ENCODE results near the gene TBC1D12. TPM values are rescaled to one million over a fixed set of nuclear protein-coding genes. Genes with fewer than 3 reads are reported as not detected.

TBC1D12 gene
- total RNA-seq, 1 experiment from 2014 or later, result 3.9 TPM

DNA sequence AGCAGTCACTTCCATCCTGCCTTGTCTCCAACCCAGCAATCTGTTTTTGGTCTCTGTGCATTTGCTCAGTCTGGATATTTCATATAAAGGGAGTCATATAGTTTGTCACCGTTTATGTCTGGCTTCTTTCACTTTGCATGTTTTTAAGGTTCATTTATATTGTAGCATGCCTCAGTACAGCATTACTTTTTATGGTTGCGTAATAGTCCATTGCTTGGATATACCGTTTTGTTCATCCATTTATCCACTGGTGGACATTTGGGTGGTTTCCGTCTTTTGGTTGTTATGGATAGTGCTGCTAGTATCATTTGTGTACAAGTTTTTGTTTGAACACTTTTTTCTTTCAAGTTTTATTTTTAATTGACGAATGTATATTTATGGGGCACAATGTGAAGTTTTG is 18.2 kb downstream of the TBC1D12 start:
- no peaks in the 10 kb centered on the region for H3K27me3 ChIP-seq (ENCODE audit: insufficient read depth, low read depth)
- H4K20me1 ChIP-seq (ENCODE audit: insufficient read depth), result no peaks in the 10 kb centered on the region
- intact Hi-C loops (cut with micrococcal nuclease; ENCODE audit: unreplicated experiment), result no loop called here
- DNase-seq, result no peak
- no peak overlapping the region for H2AFZ ChIP-seq
- no peaks in the 10 kb centered on the region for H3F3A ChIP-seq (ENCODE audit: insufficient read depth, low read depth)
- no peaks in the 10 kb centered on the region for H3K79me2 ChIP-seq (ENCODE audit: low read depth)
- no peak overlapping the region for H3K27ac ChIP-seq
- H3K4me2 ChIP-seq, result no peak overlapping the region
- TF ChIP-seq CTCF (conservative IDR thresholded peaks at IDR 0.05), result no peak
- no peak for TF ChIP-seq EZH2 (IDR thresholded peaks at IDR 0.05; ENCODE audit: low read depth)
- BruUV-seq (replicated peaks), result no TSS peak
- ChIA-PET POLR2A (ENCODE audit: unreplicated experiment) (no interaction called here), CTCF (no interaction called here)
- no peak overlapping the region for H3K4me3 ChIP-seq
- H3K9me2 ChIP-seq (ENCODE audit: insufficient read depth), result no peaks in the 10 kb centered on the region
- H3K4me1 ChIP-seq (replicated peaks; ENCODE audit: insufficient read depth), result no peaks in the 10 kb centered on the region
- H3K36me3 ChIP-seq (ENCODE audit: low read depth), result no peaks in the 10 kb centered on the region
- no peaks in the 10 kb centered on the region for H3K9me3 ChIP-seq (ENCODE audit: insufficient read depth, low read depth)

DNA sequence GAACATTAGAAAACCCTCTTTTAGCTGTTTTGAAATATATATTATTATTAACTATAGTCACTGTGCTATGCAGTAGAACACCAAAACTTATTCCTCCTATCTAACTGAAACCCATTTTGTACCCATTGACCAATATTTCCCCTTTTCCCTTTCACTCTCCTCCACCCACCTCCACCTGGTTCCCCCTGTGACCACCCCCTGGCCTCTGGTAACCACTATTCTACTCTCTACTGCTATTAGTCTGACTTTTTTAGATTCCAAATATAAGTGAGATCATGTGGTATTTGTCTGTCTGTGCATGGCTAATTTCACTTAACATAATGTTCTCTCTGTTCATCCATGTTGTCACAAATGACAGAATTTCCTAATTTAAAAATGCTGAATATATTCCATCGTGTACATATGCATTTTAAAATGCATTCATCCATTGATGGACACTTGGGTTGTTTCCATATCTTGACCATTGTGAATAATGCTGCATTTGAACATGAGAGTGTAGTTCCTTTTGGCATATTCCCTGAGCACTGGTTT is 18.7 kb downstream of the TBC1D12 start:
- no peaks in the 10 kb centered on the region for H3K9me2 ChIP-seq (ENCODE audit: insufficient read depth)
- no peaks in the 10 kb centered on the region for H3K79me2 ChIP-seq (ENCODE audit: low read depth)
- H2AFZ ChIP-seq, result no peak overlapping the region
- no peak overlapping the region for H3K4me2 ChIP-seq
- BruUV-seq (replicated peaks), result no TSS peak
- intact Hi-C loops (cut with micrococcal nuclease; ENCODE audit: unreplicated experiment), result no loop called here
- DNase-seq, result no peak
- no peaks in the 10 kb centered on the region for H3K4me1 ChIP-seq (replicated peaks; ENCODE audit: insufficient read depth)
- no peaks in the 10 kb centered on the region for H3K27me3 ChIP-seq (ENCODE audit: insufficient read depth, low read depth)
- H3F3A ChIP-seq (ENCODE audit: insufficient read depth, low read depth), result no peaks in the 10 kb centered on the region
- no peak overlapping the region for H3K4me3 ChIP-seq
- TF ChIP-seq EZH2 (IDR thresholded peaks at IDR 0.05; ENCODE audit: low read depth) (no peak), CTCF (conservative IDR thresholded peaks at IDR 0.05) (no peak)
- ChIA-PET POLR2A (ENCODE audit: unreplicated experiment) (no interaction called here), CTCF (no interaction called here)
- no peaks in the 10 kb centered on the region for H3K36me3 ChIP-seq (ENCODE audit: low read depth)
- H4K20me1 ChIP-seq (ENCODE audit: insufficient read depth), result no peaks in the 10 kb centered on the region
- no peaks in the 10 kb centered on the region for H3K9me3 ChIP-seq (ENCODE audit: insufficient read depth, low read depth)
- no peak overlapping the region for H3K27ac ChIP-seq

GRCh38 chr10:94423627-94424026 is 21.3 kb downstream of the TBC1D12 start:
- H3K9me3 ChIP-seq (ENCODE audit: insufficient read depth, low read depth), result no peaks in the 10 kb centered on the region
- no peaks in the 10 kb centered on the region for H3K79me2 ChIP-seq (ENCODE audit: low read depth)
- H3K27me3 ChIP-seq (ENCODE audit: insufficient read depth, low read depth), result no peaks in the 10 kb centered on the region
- ChIA-PET POLR2A (ENCODE audit: unreplicated experiment) (no interaction called here), CTCF (no interaction called here)
- no peak for DNase-seq
- no TSS peak for BruUV-seq (replicated peaks)
- intact Hi-C loops (cut with micrococcal nuclease; ENCODE audit: unreplicated experiment), result no loop called here
- no peak overlapping the region for H3K4me2 ChIP-seq
- H3F3A ChIP-seq (ENCODE audit: insufficient read depth, low read depth), result no peaks in the 10 kb centered on the region
- no peaks in the 10 kb centered on the region for H3K36me3 ChIP-seq (ENCODE audit: low read depth)
- H2AFZ ChIP-seq, result no peak overlapping the region
- no peak overlapping the region for H3K4me3 ChIP-seq
- H3K9me2 ChIP-seq (ENCODE audit: insufficient read depth), result no peaks in the 10 kb centered on the region
- no peaks in the 10 kb centered on the region for H3K4me1 ChIP-seq (replicated peaks; ENCODE audit: insufficient read depth)
- TF ChIP-seq EZH2 (IDR thresholded peaks at IDR 0.05; ENCODE audit: low read depth), result no peak
- no peak for TF ChIP-seq CTCF (conservative IDR thresholded peaks at IDR 0.05)
- H4K20me1 ChIP-seq (ENCODE audit: insufficient read depth), result no peaks in the 10 kb centered on the region
- no peak overlapping the region for H3K27ac ChIP-seq

Data from PC-9 (cell line).